Measurements from ENCODE around the gene ZNF81.

- no peak for TF ChIP-seq POLR2A (IDR thresholded peaks at IDR 0.05; ENCODE audit: low read length)
- TF ChIP-seq GATA1 (IDR thresholded peaks at IDR 0.05; ENCODE audit: low read depth, low read length) = no peak
These were observed 64.1 kb downstream of the ZNF81 start for GRCh38 chrX:47900833-47901232.
